HG03575 (cell line): ENCODE data around the gene ZSCAN5A.
"Not testable (repeated sequence)": the region's sequence is repeated elsewhere in the genome, so short reads cannot be mapped to it uniquely, and the experiment has no call there.

Source experiments
- ATAC-seq: cut with Tn5 transposase; IDR thresholded peaks from one replicate; pipeline ENCODE4 v1.9.1; 2021; ENCODE audit not compliant: unreplicated experiment, insufficient number of reproducible peaks, low FRiP score; ENCODE audit errors: extremely low read depth

ZSCAN5A gene, protein sequence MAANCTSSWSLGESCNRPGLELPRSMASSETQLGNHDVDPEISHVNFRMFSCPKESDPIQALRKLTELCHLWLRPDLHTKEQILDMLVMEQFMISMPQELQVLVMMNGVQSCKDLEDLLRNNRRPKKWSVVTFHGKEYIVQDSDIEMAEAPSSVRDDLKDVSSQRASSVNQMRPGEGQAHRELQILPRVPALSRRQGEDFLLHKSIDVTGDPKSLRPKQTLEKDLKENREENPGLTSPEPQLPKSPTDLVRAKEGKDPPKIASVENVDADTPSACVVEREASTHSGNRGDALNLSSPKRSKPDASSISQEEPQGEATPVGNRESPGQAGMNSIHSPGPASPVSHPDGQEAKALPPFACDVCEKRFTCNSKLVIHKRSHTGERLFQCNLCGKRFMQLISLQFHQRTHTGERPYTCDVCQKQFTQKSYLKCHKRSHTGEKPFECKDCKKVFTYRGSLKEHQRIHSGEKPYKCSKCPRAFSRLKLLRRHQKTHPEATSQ

DNA sequence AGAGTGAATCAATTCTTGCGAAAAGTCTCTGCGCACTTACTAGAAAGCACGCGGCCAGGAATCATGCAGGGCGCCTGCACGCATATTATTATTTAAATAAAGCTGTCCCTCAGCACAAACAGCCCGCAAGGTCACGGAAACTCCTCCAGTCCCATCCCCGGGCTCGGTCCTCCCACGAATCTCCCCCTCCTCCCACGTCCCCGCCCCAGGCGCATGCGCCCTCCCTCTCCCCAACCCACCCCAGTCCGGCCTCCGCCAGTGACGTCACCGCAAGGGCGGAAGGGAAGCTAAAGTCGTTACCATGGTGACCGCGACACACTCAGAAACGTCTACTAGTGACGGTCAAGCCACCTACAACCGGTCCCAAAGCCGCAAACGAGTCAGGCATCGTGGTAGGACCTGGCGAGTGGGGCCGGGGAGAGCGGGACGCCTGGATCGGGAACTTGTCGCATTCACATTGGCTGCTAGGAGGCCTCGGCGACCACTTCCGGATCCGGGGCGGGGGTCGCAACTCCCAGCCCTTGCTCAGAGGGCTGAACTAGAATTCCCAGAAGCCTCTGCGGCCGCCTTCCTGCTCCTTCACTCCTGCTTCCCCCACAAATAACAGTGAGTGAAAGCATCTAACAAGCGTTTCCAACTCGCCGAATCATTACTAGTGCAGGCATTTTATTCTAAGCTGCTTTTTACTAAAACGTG, at the start of gene ZSCAN5A:
Gene ZSCAN5A, minus strand, starts transcription at position 459 of the 696 bp plus-strand sequence. CDS start 89,793 bp downstream, outside the sequence.
- peak; percentile 33 for ATAC-seq

DNA sequence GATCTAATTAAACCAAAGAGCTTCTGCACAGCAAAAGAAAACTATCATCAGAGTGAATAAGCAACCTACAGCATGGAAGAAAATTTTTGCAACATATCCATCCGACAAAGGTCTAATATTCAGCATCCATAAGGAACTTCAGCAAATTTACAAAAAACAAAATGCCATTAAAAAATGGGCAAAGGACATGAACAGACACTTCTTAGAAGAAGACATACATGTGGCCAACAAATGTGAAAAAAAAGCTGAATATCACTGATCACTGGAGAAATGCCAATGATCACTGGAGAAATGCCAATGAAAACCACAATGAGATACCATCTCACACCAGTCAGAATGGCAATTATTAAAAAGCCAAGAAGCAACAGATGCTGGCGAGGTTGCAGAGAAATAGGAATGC, 46.2 kb upstream of the ZSCAN5A start:
- ATAC-seq, result no peak

DNA sequence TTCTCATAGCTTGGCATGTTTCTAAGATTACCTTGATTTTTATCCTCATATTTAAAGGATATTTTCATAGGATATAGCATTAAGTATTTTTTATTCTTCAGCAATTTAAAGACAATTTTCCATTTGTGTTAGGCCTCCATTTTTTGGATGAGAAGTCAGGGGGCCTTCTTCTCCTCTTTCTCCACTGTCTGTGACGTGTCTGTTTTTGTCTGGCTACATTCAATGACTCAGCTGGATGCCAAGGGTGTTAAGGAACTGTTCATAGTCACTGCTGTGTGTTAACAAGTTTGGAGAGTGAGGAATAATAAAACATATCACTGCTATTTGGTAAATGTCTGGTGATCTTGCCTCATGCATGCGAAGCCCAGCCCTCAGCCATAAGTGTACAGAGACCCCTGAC, 42.3 kb upstream of the ZSCAN5A start:
- no peak for ATAC-seq

DNA sequence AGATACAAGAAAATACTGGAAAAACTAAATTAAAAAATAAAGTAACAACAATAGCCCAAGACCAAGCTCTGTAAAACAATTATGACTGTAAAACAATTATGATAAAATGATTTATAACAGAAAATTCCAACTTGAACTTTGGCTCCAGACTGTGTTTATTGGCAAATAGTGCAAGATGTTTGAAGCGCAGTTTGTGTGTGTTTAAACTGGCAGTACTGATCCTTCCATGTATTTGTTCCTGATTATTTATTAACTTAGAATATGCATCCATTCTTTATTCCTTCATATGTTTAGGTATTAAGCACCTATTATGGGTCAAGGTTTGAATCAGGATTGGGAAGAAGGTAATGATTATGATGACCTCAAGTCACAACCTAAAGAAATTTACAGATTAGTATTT, 40.9 kb upstream of the ZSCAN5A start:
- ATAC-seq, result no peak

DNA sequence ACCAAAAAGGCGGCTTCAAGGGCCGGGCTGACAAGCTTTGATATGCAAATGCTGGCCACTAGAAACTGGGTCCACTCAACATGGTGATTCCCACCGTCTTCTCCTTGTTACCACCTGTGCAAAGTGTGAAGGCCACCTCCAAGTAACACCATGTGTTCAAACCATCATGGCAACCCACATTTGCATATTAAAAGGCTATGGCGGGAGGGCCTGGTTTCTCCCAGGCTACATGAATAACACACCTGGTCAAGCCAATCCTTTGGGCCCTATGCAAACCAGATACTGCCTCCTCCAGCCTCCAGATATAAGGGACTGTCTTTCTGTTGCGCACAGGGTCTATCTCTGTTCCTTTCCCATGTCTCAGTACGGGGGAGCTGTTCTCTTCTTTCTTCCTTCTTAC, 36.6 kb upstream of the ZSCAN5A start:
- no peak for ATAC-seq

DNA sequence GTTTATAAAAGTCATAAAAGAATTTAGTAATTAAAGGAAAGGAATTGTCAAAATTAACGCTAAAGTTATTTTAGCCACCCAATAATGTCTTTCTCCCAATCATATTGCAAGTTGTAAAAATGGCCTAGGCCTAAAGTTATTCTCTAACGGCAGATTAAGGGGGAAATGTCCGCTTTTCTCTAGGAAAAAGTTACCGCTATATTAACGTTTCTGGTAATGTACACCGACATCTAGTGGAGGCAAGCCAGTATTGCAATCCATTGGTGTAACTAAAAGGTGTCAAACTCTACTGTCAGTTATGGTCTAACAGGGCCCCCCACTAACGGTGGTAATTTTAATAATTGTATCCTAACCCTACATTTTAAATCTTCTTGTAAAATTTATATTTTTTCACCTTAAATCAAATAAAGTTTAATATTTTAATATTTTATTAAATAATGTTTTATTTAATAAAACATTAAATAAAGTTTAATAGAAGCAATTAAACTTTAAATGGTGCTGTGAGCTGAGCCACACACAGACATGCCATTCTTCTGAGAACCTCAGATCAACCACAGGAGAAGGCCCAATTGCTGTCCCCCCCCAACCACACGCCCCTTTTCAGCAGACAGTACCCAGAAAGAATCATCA, 35.9 kb upstream of the ZSCAN5A start:
- ATAC-seq, result no peak

DNA sequence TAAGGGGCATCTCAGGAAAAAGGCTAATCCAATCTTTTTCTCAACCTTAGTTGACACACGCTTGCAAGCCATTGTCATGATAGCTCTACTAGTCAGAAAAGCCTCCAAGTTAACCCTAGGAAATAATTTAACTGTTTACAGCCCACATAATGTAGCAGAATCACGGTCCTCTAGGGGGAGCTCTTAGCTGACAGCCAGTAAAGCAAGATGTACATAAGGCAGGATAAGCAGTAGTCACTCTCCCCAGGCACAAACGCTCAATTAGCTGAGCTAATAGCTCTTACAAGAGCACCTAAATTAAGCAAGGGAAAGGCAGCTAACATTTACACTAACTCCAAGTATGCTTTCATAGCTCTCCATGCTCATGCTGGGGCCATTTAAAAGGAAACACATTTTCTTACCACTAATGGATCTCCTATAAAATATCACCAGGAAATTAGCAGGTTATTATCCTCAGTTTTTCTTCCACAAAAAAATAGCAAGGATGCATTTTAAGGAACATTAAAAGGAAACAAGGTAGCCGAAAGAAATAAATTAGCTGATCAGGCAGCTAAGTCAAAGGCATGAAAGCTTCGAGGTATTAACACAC, 33.7 kb upstream of the ZSCAN5A start:
- ATAC-seq, result no peak

DNA sequence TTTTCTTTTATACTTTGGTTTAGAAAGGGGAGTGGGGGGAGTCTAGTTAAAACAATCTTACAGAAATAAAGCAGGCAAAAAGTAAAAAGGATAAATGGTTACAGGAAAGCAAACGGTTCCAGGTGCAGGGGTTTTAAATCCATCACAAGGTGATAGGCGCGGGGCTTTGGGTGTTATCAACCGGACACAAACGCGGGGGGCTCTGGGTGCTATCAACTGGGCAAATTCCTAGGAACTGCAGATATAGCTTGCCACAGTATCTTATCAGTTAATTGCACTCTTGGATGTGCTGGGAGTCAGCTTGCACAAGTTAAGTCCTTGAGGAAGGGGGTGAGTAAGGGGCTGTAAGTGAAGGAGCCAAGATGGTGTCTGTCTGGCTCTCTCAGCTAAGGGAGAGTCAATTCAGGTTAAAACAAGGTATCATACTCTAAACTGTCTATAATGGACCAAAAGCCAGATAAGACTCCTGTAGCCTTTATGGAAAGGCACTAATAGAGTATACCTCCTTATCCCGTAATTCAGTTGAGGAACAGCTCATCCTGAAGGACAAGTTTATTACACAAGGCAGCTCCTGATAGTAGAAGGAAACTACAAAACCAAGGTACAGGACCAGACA, 32.6 kb upstream of the ZSCAN5A start:
- no peak for ATAC-seq

DNA sequence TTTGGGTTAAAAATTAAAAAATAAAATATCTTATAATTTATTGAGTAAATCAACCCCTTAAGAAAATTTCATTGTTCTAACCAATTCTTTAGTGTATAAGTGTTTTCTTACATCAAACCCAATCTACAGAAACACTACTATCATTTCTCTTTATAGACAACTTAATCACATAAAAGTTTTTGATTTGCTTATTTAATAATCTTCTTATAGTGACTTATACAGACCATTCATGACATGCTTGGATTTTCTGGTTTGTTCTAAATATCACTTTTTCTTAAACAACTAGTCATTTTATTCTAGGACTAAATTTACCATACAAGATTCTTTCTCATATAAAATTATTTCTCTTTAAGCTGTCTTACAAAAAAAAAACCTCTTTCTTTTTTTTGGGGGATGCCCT, 27.3 kb upstream of the ZSCAN5A start:
- no peak for ATAC-seq

DNA sequence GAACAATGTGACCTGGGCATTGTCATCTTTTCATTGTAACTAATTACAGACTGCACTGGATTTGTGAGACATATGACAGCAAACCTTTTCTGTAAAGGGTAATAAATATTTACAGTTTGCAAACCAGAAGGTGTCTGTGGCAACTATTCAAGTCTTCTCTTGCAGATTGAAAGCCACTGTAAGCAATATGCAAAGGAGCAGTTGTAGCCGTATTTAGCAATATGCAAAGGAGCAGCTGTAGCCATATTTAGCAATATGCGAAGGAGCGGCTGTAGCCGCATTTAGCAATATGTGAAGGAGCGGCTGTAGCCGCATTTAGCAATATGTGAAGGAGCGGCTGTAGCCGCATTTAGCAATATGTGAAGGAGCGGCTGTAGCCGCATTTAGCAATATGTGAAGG, 24.4 kb upstream of the ZSCAN5A start:
- not testable (repeated sequence) for ATAC-seq

DNA sequence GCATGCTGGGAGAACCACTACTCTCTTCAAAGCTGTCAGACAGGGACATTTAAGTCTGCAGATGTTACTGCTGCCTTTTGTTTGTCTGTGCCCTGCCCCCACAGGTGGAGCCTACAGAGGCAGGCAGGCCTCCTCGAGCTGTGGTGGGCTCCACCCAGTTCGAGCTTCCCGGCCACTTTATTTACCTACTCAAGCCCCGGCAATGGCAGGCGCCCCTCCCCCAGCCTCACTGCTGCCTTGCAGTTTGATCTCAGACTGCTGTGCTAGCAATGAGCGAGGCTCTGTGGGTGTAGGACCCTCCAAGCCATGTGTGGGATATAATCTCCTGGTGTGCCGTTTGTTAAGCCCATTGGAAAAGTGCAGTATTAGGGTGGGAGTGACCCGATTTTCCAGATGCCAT, 22.4 kb upstream of the ZSCAN5A start:
- not testable (repeated sequence) for ATAC-seq

DNA sequence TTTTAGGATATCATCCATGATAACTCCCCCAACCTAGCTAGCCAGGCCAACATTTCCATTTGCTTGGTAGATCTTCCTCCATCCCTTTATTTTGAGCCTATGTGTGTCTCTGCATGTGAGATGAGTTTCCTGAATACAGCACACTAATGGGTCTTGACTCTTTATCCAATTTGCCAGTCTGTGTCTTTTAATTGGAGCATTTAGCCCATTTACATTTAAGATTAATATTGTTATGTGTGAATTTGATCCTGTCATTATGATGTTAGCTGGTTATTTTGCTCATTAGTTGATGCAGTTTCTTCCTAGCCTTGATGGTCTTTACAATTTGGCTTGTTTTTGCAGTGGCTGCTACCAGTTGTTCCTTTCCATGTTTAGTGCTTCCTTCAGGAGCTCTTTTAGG, 20.7 kb upstream of the ZSCAN5A start:
- ATAC-seq, result not testable (repeated sequence)

DNA sequence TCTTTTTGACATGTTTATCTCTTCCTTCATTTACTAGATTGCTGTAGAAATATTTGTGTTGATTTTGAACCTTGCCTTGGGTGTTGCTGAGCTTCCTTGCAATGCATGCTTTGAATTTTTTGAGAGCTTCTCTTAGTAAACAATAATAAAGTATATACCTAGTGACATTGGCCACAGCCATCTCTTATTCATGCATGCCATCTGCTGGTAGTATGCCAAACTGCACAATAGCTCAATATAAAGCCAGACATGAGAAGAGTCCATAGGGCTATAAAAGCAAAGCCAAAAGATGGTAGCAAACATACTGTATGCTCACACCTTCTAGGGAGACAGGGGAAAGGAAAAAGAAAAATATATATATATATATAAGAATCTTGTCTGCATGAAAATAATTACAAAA, 18.9 kb upstream of the ZSCAN5A start:
- ATAC-seq, result no peak

DNA sequence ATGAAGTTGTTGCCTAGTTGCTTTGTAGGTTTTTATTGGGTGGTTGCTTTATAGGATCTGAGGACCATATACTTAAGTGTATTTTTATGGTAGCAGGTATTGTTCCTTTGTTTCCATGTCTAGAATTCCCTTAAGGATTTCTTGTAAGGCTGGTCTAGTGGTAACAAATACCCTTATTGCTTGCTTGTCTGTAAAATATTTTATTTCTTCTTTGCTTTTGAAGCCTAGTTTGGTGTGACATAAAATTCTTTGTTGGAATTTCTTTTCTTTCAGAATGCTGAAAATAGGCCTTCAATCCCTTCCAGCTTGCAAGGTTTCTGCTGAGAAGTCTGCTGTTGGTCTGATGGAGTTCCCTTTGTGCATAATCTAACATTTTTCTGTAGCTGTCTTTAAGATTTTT, 18.1 kb upstream of the ZSCAN5A start:
- ATAC-seq, result no peak

DNA sequence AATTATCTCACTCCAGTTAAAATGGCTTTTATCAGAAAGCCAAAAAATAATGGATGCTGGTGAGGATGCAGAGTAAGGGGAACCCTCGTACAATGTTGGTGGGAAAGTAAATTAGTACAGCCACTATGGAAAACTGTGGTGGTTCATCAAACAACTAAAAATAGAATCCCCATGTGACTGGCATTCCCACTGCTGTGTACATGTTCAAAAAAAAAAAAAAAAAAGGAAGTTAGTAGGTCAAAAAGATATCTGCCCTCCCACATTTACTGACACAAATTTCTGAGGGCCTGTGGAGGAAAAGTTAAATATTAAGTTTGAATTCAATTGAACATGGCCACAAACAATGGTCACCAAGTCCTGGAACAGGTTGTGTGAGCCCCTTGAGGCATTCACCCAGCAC, 9.8 kb upstream of the ZSCAN5A start:
- no peak for ATAC-seq

DNA sequence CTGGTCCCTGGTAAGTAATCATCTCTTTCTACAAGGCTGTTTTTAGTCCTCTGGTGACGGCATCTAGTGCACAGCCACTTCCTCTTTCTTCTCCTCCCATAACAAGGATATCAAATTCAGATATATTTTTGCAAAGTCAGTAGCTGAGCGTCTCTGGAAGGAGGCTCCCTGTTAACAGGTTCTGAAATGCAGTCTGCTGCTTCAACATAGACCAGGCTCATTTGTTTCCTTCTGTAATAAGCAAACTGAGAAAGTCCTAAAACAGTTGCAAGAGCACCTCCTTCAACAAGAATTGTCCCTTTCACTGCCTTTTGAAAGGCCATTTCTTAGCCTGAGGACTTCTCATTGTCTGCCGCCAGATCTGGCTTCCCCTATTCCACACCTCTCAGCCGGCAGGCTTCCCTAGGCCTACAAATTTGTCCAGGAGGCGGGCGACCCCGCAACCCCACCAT, 7.4 kb upstream of the ZSCAN5A start:
- ATAC-seq, result no peak

DNA sequence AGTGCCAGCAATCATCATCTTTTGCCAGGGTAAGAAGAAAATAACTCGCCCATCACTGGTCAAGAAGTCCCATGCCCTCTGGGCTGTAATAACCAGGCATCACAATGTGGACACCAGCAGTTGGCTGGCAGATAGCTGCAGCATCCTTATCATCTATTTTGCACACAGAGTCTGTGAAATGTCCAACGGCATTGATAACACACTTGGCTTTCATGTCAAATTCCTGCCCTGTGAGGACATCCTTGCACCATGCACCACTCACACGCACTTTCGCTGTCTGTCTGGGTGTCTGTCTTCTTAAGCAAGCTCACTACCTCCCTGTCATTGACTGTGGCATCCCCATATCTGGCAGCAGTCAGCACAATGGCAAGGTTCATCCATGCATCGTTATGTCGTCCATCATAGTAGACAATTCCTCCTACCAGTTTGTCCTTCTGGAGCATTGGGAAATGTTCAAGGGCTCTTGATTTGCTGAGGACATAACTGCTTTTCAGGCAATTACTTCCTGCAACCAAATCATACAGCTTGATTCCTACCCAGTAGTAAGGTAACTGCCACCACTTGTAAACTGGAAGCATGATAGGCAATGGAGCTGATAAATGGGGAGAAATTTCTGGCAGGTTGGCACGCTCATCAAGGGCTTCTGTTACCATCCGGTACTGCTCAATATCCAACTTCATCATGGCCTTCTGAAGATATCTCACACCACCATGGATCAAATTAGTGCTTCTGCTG, 6.8 kb upstream of the ZSCAN5A start:
- ATAC-seq, result no peak

DNA sequence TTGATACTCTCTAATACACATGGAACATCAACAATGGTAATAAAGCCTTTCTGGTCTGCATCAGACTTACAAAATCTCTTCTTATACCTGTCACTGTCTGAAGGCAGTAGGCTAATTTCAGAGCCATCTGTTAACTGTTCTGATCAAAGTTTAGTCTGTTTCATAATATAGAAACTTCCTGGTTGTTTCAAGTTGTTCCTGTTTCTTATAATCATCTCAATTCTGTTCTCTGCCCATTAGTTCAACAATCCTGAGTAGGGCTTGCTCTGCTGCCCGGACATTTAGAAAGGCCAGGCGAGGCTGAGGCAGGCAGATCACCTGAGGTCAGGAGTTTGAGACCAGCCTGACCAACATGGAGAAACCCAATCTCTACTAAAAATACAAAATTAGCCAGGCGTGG, 5.4 kb upstream of the ZSCAN5A start:
- ATAC-seq, result no peak
